Choroid plexus epithelial cell (primary cell): Measurements from ENCODE around the gene LIN52.

Experiments used
- DNase-seq: peaks from one replicate; pipeline ENCODE4 v3.0.0-alpha.2; 2010; ENCODE audit warnings: low read depth
- H3K4me3 ChIP-seq: 2 replicates; pipeline ENCODE4 v1.5.1; 2011; ENCODE audit warnings: low read depth, mild to moderate bottlenecking, control low read depth, low read length, moderate library complexity
- CTCF ChIP-seq: conservative IDR thresholded peaks from 2 replicates; pipeline ENCODE4 v1.5.1; 2011; ENCODE audit warnings: low read depth, mild to moderate bottlenecking, control low read depth, inconsistent platforms, low read length, moderate library complexity

The LIN52 gene

GRCh38 chr14:74176400-74176793 lies 91.6 kb downstream of the LIN52 start:
- H3K4me3 ChIP-seq: no peak overlapping the region
- peak; percentile 40 for DNase-seq
- TF ChIP-seq CTCF: no peak

- TF ChIP-seq CTCF: no peak
- no peak for DNase-seq
- H3K4me3 ChIP-seq: no peak overlapping the region
Measured at GRCh38 chr14:74179856-74180255, 95.1 kb downstream of the LIN52 start.

GRCh38 chr14:74190927-74191575 lies 106.3 kb downstream of the LIN52 start:
- H3K4me3 ChIP-seq: no peak overlapping the region
- DNase-seq: peak; percentile 14
- no peak for TF ChIP-seq CTCF

GRCh38 chr14:74194506-74195274 lies 109.9 kb downstream of the LIN52 start:
- H3K4me3 ChIP-seq: no peak overlapping the region
- TF ChIP-seq CTCF: no peak
- no peak for DNase-seq

- DNase-seq: no peak
- TF ChIP-seq CTCF: no peak
Measured at GRCh38 chr14:74195623-74196022, 110.9 kb downstream of the LIN52 start.

GRCh38 chr14:74198441-74199234 lies 113.9 kb downstream of the LIN52 start:
- no peak for DNase-seq
- TF ChIP-seq CTCF: no peak
- no peak overlapping the region for H3K4me3 ChIP-seq

More at GRCh38 chr14:74195623-74196022, 110.9 kb downstream of the LIN52 start:
- no peak overlapping the region for H3K4me3 ChIP-seq
